PC-3 (cell line): ENCODE results near the gene MASP1. TPM values are rescaled to one million over a fixed set of nuclear protein-coding genes. Genes with fewer than 3 reads are reported as not detected.
A peak's percentile ranks its signal among the peaks of the same experiment; 100 is the strongest.

Source experiments
- ATAC-seq: fragments of 200-7000 bp; cut with Tn5 transposase; 2 replicates; pipeline ENCODE4 v1.9.1; 2020; ENCODE audit warnings: mild to moderate bottlenecking, moderate library complexity
- BruUV-seq: library from RNA; stranded (reverse); fragments of 400-500 nt; replicated peaks from 2 replicates; lab custom pipeline; 2021; lab: Mats Ljungman, UMichigan
- CTCF ChIA-PET: fragments of 300-600 bp; sonication (Branson Sonifier 250); formaldehyde crosslinking; loops from one replicate; lab custom pipeline; 2022; ENCODE audit warnings: antibody characterized with exemption; lab: Charles Lee
- POLR2A ChIA-PET: fragments of 300-600 bp; sonication (Branson Sonifier 250); formaldehyde crosslinking; loops from one replicate; lab custom pipeline; 2022; ENCODE audit warnings: antibody characterized with exemption; ENCODE audit not compliant: unreplicated experiment; lab: Charles Lee
- DNase-seq: peaks from one replicate; pipeline ENCODE4 v3.0.0-alpha.2; 2015
- H2AFZ ChIP-seq: fragments of 300-600 bp; sonication (generic); 2 replicates; pipeline ENCODE4 v1.6.0; 2016; ENCODE audit warnings: antibody characterized with exemption, low read length
- H3F3A ChIP-seq: fragments of 300-600 bp; sonication (generic); one replicate; pipeline ENCODE4 v1.6.0; 2017; ENCODE audit warnings: antibody characterized with exemption, low read length, control low read depth, mild to moderate bottlenecking; ENCODE audit not compliant: unreplicated experiment
- H3K27ac ChIP-seq: fragments of 300-600 bp; sonication (generic); 2 replicates; pipeline ENCODE4 v1.5.1; 2016; ENCODE audit warnings: mild to moderate bottlenecking, low read length
- H3K27me3 ChIP-seq: fragments of 300-600 bp; sonication (generic); 2 replicates; pipeline ENCODE4 v1.6.1; 2016; ENCODE audit warnings: low read length, mixed read lengths
- H3K36me3 ChIP-seq: fragments of 300-600 bp; sonication (generic); 2 replicates; pipeline ENCODE4 v1.6.1; 2016; ENCODE audit warnings: low read depth, mixed run types, low read length, mixed read lengths
- H3K4me1 ChIP-seq: fragments of 300-600 bp; sonication (generic); 2 replicates; pipeline ENCODE4 v1.5.1; 2016; ENCODE audit warnings: low read length; ENCODE audit not compliant: insufficient read depth
- H3K4me2 ChIP-seq: fragments of 300-600 bp; sonication (generic); 2 replicates; pipeline ENCODE4 v1.6.0; 2016; ENCODE audit warnings: low read length
- H3K4me3 ChIP-seq: fragments of 300-600 bp; sonication (generic); 2 replicates; pipeline ENCODE4 v1.5.1; 2016; ENCODE audit warnings: mild to moderate bottlenecking, low read length, mixed read lengths
- H3K79me2 ChIP-seq: fragments of 300-600 bp; sonication (generic); 2 replicates; pipeline ENCODE4 v1.6.1; 2017; ENCODE audit warnings: low read length, mixed read lengths
- H3K9ac ChIP-seq: fragments of 300-600 bp; sonication (generic); 2 replicates; pipeline ENCODE4 v1.6.0; 2016; ENCODE audit warnings: mild to moderate bottlenecking, low read length
- H3K9me2 ChIP-seq: fragments of 300-600 bp; sonication (generic); replicated peaks from 2 replicates; pipeline ENCODE4 v1.6.1; 2016; ENCODE audit warnings: mixed run types, low read length, mixed read lengths
- H3K9me3 ChIP-seq: fragments of 300-600 bp; sonication (generic); 2 replicates; pipeline ENCODE4 v1.6.1; 2016; ENCODE audit warnings: low read length, mixed read lengths
- H4K20me1 ChIP-seq: fragments of 300-600 bp; sonication (generic); 2 replicates; pipeline ENCODE4 v1.6.1; 2016; ENCODE audit warnings: low read length, mixed read lengths
- EZH2 ChIP-seq: fragments of 300-600 bp; sonication (generic); IDR thresholded peaks from one replicate; pipeline ENCODE4 v1.6.1; 2017; ENCODE audit warnings: antibody characterized with exemption, mild to moderate bottlenecking, low read length; ENCODE audit not compliant: unreplicated experiment
- EZH2phosphoT487 ChIP-seq: fragments of 300-600 bp; sonication (generic); IDR thresholded peaks from 2 replicates; pipeline ENCODE4 v1.6.1; 2018; ENCODE audit warnings: mild to moderate bottlenecking, antibody characterized with exemption, low read length, borderline replicate concordance
- intact Hi-C: fragments of 100-400 bp; cut with micrococcal nuclease; formaldehyde crosslinking; loops from 2 replicates; pipeline ENCODE4 v1.9.0; 2023
- total RNA-seq: library from RNA; depleted of rRNA; stranded (reverse); fragments of >200 nt; gene quantifications from 2 replicates; pipeline ENCODE4 v1.2.3, GENCODE V29; 2014
- TF ChIP-seq, protein P1 (sequence below): fragments of 300-600 bp; sonication (generic); conservative IDR thresholded peaks from 2 replicates; pipeline ENCODE4 v1.5.1; 2017; ENCODE audit warnings: antibody characterized with exemption, low read depth, mild to moderate bottlenecking, low read length

Gene MASP1
- total RNA-seq, 1 experiment from 2014 or later = 0.07 TPM

DNA sequence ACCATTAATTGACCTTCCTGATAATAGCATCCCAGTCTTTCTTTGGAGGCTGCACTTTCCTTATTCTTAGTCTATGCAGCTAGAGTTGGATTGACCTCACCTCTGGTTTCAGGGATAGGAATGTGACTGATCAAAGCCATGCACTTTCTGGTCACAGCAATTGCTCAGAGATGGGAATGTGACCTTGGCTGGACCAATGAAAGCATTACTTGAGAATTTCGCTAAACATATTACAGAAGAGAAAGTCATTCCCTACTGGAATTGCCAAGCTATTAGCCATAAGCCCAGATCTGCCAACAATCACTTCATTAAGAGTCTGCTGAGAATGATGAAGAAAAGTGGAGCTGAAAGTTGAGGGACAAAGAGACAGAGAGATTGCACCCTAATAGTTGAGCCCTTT is 61.5 kb downstream of the MASP1 start:
- TF ChIP-seq EZH2 = no peak
- no peak for TF ChIP-seq EZH2phosphoT487
- TF ChIP-seq, protein P1, sequence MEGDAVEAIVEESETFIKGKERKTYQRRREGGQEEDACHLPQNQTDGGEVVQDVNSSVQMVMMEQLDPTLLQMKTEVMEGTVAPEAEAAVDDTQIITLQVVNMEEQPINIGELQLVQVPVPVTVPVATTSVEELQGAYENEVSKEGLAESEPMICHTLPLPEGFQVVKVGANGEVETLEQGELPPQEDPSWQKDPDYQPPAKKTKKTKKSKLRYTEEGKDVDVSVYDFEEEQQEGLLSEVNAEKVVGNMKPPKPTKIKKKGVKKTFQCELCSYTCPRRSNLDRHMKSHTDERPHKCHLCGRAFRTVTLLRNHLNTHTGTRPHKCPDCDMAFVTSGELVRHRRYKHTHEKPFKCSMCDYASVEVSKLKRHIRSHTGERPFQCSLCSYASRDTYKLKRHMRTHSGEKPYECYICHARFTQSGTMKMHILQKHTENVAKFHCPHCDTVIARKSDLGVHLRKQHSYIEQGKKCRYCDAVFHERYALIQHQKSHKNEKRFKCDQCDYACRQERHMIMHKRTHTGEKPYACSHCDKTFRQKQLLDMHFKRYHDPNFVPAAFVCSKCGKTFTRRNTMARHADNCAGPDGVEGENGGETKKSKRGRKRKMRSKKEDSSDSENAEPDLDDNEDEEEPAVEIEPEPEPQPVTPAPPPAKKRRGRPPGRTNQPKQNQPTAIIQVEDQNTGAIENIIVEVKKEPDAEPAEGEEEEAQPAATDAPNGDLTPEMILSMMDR = no peak
- H3K9me3 ChIP-seq = no peaks in the 10 kb centered on the region
- H3K4me1 ChIP-seq = peaks cover 16% of the 10 kb centered on the region
- intact Hi-C loops = no loop called here
- CTCF ChIA-PET = no interaction called here
- no peak overlapping the region for H3K27ac ChIP-seq
- H3F3A ChIP-seq = no peaks in the 10 kb centered on the region
- peaks cover 18% of the 10 kb centered on the region; the same call in 1 of the 2 replicates for H3K27me3 ChIP-seq
- H3K4me2 ChIP-seq = no peak overlapping the region
- ATAC-seq = no peak
- no peaks in the 10 kb centered on the region for H4K20me1 ChIP-seq
- no peak overlapping the region for H3K4me3 ChIP-seq
- BruUV-seq = no TSS peak
- POLR2A ChIA-PET = no interaction called here
- DNase-seq = no peak
- H3K9me2 ChIP-seq = no peaks in the 10 kb centered on the region
- no peaks in the 10 kb centered on the region for H3K36me3 ChIP-seq
- no peak overlapping the region for H2AFZ ChIP-seq
- H3K9ac ChIP-seq = no peak overlapping the region
- no peaks in the 10 kb centered on the region for H3K79me2 ChIP-seq

DNA sequence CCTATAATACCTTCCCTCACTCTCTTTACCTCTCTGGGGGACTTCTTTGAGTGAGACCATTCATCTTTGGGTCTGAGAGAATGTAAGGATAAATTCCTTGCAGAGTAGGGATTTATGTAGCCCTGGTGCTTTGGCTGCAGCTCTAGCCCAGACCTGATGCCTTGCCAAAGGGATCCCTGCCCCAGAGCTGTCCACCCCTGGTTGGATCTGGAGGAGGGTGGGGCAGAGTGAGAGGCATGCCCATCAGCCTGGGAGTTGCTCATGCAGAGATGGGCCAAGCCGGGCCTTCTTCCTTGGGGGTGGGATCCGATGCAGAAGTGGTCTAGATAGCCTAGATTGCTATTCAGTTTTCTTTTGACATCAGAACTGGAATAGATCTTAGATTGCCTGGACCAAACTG is 62.8 kb downstream of the MASP1 start:
- POLR2A ChIA-PET = no interaction called here
- Histone ChIP-seq H3K4me2 (0 out of 2 replicates have a peak overlapping the region, but pooled peaks have one; percentile 33), H3K27me3 (peaks cover 18% of the 10 kb centered on the region; the same call in 1 of the 2 replicates), H4K20me1 (no peaks in the 10 kb centered on the region), H3K4me1 (peaks cover 19% of the 10 kb centered on the region), H3K9ac (no peak overlapping the region), H3K79me2 (no peaks in the 10 kb centered on the region), H3F3A (no peaks in the 10 kb centered on the region), H3K27ac (no peak overlapping the region), H2AFZ (no peak overlapping the region), H3K36me3 (no peaks in the 10 kb centered on the region), H3K4me3 (no peak overlapping the region), H3K9me3 (no peaks in the 10 kb centered on the region), H3K9me2 (no peaks in the 10 kb centered on the region)
- CTCF ChIA-PET = no interaction called here
- ATAC-seq (no peak), DNase-seq (no peak)
- no TSS peak for BruUV-seq
- TF ChIP-seq EZH2phosphoT487 (no peak), EZH2 (no peak)
- intact Hi-C loops = no loop called here

DNA sequence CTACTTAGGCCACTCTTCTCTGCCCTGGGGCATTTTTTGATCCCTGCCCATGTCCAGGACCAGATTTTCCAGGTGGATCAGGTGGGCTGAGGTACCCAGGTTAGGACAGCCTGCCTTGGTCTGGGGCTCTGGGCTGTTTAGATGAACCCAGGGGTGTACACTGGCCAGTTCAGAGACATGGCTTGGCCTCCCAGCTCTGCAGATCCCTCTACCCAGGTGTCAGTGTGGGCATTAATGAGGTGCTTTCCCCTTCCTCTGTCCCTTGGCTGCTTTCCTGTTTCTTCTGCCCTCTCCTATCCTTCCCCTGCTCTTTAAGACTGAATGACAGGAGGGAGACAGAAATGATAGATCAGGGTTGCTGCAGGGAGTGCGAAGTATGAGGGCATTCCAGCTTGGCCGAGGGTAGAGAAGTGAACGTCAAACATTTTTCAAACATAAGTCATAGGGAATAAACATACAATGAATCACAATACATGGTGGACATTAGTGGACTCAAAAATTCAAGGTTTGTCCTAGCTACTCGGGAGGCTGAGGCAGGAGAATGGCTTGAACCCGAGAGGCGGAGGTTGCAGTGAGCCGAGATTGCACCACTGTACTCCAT is 63.8 kb downstream of the MASP1 start:
- H3K4me1 ChIP-seq = peaks cover 19% of the 10 kb centered on the region
- BruUV-seq = no TSS peak
- no peaks in the 10 kb centered on the region for H3F3A ChIP-seq
- peak; percentile 84 for ATAC-seq
- H3K27me3 ChIP-seq = peaks cover 18% of the 10 kb centered on the region; the same call in 1 of the 2 replicates
- no peaks in the 10 kb centered on the region for H3K9me2 ChIP-seq
- no peaks in the 10 kb centered on the region for H4K20me1 ChIP-seq
- no peak overlapping the region for H3K9ac ChIP-seq
- H3K9me3 ChIP-seq = no peaks in the 10 kb centered on the region
- H3K4me3 ChIP-seq = no peak overlapping the region
- peak overlapping the region; percentile 33 for H3K4me2 ChIP-seq
- DNase-seq = peak; percentile 84
- no peaks in the 10 kb centered on the region for H3K79me2 ChIP-seq
- no peak overlapping the region for H3K27ac ChIP-seq
- ChIA-PET POLR2A (no interaction called here), CTCF (interaction anchor here (0.5 kb wide), 1 partner anchor 452 kb away, joined by 3 read pairs; no protein-coding TSS in a partner anchor)
- TF ChIP-seq, protein P1 = no peak
- TF ChIP-seq EZH2 = no peak
- H3K36me3 ChIP-seq = no peaks in the 10 kb centered on the region
- H2AFZ ChIP-seq = no peak overlapping the region
- intact Hi-C loops = no loop called here
